ENCODE results near the gene TENT4A.

The TENT4A gene

DNA sequence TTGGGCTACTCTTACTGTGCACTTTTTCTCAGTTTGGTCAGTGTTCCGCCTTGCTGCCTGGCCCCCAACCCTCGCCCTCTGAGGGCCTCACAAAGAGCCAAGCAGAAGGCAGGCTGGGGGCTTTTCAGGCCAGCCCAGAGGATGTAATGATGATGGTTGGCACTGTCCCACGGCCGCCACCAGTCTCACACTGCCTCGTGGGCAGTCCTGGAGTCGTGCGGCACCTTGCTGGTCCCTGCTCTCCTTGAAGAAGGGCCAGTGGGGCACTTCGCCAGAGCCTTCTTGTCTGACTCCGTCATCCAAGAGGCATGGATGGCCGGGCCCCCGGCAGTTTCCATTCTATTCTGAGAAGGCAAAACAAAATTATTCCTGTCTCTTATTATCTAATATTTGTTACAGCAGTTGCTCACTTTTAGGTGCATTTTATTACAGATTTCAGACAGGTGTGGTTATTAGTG lies 21.0 kb downstream of the TENT4A start:
- no peak for DNase-seq

GRCh38 chr5:6734781-6735180 lies 21.5 kb downstream of the TENT4A start:
- DNase-seq: no peak

- DNase-seq: no peak
These were observed 22.9 kb downstream of the TENT4A start for GRCh38 chr5:6736106-6736505.

GRCh38 chr5:6736524-6737042 lies 23.4 kb downstream of the TENT4A start:
- DNase-seq: no peak

GRCh38 chr5:6737043-6737941 lies 24.1 kb downstream of the TENT4A start:
- DNase-seq: no peak

- DNase-seq: no peak
These were observed 26.4 kb downstream of the TENT4A start for GRCh38 chr5:6739603-6740002.

- no peak for DNase-seq
These were observed 27.4 kb downstream of the TENT4A start for GRCh38 chr5:6740586-6741150.

DNA sequence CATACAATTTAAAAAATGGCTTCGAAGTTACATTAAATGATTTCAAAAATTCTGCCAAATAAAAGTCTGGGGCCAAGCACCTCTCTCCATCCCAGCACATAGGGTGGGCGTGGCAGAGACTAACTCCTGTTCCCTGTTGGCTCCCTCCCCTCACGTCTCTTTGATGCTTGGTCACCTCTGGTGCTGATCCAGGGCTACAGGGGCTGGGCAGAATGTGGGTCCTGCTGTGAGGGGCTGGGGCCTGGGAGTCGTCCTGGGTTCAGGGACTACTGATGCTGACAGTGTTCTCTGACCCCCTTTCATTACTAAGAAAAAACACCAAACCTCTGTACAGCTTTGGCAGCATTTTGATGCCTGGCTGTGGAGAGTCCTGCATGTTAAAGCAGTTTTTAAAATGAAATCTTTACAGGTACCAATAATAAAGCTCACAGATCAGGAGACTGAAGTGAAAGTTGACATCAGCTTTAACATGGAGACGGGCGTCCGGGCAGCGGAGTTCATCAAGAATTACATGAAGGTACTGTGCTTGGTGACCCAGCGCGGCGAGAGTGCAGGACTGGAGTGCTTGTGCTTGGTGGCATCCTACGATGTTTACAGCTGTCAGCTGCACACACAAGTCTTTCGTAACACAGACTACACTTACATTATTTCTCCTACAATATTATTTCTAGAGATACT lies 29.0 kb downstream of the TENT4A start:
- no peak for DNase-seq

- DNase-seq: no peak
These were observed 29.9 kb downstream of the TENT4A start for GRCh38 chr5:6743161-6743560.

GRCh38 chr5:6744841-6745705 lies 31.8 kb downstream of the TENT4A start:
- no peak for DNase-seq

GRCh38 chr5:6745706-6746222 lies 32.5 kb downstream of the TENT4A start:
- DNase-seq: peak; percentile 53

- no peak for DNase-seq
These were observed 33.0 kb downstream of the TENT4A start for GRCh38 chr5:6746244-6746643.

GRCh38 chr5:6747103-6747502 lies 33.9 kb downstream of the TENT4A start:
- DNase-seq: no peak

- no peak for DNase-seq
These were observed 34.9 kb downstream of the TENT4A start for GRCh38 chr5:6748142-6748541.

DNA sequence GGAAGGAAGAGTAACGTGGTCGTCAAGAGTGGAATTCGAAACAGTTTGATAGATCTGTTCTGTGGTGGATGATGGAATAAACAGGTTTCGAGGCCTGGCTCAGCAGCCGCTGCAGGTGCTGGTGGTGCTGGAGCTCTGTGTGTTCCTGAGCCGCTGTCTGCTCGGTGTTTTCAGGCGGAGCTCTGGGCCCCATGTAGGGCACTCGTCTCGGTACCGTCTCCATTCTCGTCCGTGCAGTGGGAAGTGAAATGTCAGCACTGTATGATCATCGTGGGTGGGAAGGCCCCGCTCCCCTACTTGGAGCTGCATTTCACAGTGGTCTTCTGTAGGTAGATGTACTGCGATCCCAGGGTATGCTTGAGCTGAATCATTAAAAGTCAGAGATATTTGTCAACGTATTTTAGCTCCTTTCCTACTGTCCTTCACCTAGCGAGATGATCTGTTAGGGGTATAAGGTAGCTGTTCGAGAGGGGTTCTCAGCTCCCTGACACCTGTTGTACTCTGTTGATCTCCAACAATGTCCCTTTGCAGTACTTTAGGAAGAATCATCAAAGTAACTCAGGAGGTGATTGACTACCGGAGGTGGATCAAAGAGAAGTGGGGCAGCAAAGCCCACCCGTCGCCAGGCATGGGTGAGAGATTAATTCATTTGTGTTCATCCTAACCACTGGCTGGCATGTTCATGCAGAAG lies 35.9 kb downstream of the TENT4A start:
- DNase-seq: no peak

DNA sequence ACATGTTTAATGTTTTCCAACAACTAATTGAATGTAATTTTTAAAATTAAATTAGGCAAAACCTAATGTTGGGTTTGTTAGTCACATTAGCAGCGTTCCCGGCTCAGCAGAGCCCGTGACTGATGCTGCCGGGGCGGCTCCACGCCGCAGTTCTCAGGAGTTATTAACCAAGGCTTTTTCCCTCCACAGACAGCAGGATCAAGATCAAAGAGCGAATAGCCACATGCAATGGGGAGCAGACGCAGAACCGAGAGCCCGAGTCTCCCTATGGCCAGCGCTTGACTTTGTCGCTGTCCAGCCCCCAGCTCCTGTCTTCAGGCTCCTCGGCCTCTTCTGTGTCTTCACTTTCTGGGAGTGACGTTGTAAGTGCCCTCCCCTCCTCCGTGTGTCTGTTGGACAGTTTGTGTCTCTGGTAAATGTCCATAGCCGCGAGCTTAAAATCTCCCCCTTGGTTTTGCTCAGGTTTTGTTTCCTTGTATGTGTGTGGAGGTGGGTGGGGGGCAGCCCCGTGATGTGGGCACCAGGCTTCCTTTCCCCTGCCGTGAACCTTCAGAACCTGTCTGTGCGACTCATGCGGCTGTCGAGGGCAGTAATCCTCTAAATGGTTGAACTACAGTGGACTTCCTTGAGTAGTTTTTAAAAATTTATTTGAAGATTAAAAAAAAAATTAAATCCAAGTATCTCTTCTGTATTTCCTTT lies 37.1 kb downstream of the TENT4A start:
- DNase-seq: no peak

- DNase-seq: no peak
These were observed 37.9 kb downstream of the TENT4A start for GRCh38 chr5:6750951-6751685.

- no peak for DNase-seq
These were observed 39.0 kb downstream of the TENT4A start for GRCh38 chr5:6752236-6752635.

DNA sequence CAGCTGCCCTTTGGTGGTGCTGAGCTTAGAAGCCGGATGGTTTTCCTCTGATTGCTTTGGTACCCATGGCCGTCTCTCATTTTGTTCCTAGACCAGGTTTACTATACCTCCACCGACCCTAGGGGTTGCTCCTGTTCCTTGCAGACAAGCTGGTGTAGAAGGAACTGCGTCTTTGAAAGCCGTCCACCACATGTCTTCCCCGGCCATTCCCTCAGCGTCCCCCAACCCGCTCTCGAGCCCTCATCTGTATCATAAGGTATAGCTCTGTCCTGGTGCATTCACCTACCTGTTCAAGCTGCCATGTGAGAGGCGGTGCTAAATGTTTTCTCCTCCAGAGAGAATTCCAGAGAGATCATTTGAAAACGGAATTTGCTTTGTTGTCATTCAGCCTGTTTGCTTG lies 39.5 kb downstream of the TENT4A start:
- DNase-seq: no peak

DNA sequence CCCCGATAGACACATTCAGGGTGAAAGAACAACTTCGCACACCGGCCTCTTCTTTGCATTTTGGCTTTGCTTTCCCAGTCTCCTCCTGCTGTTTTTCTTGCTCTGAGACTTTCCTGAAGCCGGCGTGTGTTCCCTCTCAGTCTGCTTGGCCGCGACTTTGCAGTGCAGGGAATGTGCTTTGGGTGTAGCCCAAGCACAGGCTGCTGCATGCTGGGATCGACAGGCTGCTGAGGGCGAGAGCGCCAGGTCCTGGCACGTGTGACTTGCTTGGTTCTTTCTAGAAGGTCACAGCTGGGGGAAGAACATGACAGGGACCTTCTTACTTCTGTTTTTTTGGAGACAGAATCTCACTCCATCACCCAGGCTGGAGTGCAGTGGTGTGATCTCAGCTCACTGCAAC lies 40.6 kb downstream of the TENT4A start:
- DNase-seq: peak; percentile 14

All from midbrain (tissue), 1 donor.